Epidermal melanocyte (primary cell): Measurements from ENCODE around the gene TEAD1.
"Not testable (repeated sequence)": the region's sequence is repeated elsewhere in the genome, so short reads cannot be mapped to it uniquely, and the experiment has no call there.

Experiments used
- DNase-seq: peaks from one replicate; pipeline ENCODE4 v3.0.0; 2011; ENCODE audit warnings: low spot score; ENCODE audit not compliant: insufficient read length

The TEAD1 gene

DNA sequence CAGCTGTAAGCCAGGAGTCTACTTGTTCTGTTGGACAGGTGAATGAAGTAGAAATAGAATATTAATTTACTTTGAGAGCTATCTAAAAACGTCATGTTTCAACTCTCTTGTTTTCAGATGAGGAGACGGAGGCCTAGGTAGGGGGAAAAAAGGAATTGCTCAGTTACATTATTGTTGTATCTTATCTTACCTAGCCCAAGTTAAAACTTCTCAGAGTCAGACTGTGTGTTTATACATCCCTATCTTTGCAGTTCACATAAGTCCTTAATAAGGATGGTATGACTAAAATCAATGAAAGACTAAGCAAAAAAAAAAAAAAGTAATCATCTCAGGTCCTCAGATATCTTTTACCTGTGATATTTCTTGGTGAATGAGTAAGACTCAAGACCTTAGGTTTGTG lies 62.8 kb downstream of the TEAD1 start:
- DNase-seq, result no peak

DNA sequence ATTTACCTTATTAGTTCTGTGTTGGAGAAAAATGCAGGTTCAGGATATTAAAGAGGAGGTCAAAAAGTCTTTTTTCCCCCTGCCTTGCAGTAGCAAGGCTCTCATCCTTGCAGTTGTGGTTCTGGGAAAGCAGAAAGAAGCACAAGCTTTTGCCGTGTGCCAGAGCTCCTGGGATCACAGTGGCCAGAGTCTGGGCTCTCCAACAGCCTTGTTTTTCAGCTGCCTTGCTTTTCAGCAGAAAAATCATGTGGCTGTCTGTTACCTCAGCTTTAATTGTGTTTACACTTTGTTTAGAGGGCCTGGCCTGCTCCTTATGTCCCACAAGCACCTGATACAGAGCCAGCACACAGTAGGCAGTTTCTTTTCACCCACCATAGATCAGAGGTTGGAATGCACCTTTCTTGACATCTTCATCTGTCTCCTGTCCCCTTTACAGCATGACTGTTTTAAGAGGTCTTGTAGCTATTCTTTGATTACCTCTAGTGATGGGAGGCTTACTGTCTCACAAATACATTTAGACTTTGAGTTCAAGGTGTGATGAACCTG lies 67.5 kb downstream of the TEAD1 start:
- no peak for DNase-seq

- no peak for DNase-seq
These were observed 69.7 kb downstream of the TEAD1 start for GRCh38 chr11:12743834-12744449.

GRCh38 chr11:12744826-12745502 lies 70.7 kb downstream of the TEAD1 start:
- no peak for DNase-seq

DNA sequence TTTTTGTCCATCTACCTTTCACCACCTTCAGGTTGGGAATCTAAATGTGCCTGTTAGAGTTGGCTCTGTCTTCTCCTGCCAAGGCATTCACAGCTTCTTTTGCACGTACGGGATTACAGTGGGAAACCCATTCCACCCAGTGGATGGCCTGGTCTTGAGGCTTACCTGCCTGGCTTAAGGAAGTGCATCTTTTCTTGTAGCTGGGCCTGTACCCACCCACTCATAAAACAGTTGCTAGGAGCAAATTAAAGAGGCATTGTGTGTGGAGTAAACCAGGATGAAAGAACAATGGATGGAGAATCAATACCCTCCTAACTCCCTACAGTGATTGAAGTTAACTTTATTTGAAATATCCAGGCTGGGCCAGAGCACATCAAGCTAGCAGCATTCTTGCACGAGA lies 71.6 kb downstream of the TEAD1 start:
- no peak for DNase-seq

DNA sequence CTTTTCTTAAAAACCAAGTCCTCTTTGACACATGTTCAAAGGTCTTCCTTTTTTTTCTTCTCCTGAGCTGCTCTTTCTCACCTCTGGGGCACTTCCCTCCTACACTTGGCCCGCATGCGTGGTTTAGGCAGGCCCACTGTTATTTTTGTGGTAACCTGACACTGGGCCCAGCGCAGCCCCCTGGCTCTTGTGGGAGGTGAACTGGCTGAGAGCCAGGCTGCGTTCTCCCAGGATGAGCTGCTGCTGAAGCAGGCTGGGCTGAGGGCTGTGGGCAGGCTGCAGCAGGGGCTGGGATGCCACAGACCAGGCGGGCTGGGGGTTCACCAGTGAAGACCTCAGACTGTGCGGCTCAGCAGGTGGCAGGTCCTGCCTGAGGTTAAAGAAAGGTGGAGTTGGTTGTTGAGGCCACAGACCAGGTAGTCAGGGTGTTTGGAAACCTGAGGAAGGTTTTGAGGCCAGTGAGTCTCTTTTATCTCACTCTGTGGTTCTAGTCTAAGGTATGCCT lies 72.4 kb downstream of the TEAD1 start:
- no peak for DNase-seq

- DNase-seq, result no peak
These were observed 74.3 kb downstream of the TEAD1 start for GRCh38 chr11:12748561-12748960.

DNA sequence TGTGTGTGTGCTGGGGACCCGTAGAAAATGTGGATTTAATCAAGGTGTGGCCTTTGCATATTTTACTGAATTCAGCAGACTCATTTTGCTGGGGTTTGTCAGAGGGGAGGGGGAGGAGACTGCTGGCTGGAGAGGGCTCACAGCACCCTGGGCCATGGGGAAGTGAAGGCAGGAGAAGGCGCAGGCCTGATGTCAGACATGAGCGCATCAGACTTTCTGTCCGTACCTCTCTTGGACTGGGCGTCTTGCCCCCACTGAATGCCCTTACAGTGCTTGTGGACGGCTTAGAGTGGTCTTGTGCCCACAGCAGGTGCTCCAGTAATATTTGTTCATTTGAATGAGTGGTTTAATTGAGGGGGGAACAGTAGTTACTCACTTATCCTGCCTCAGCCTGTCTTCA lies 75.2 kb downstream of the TEAD1 start:
- no peak for DNase-seq

DNA sequence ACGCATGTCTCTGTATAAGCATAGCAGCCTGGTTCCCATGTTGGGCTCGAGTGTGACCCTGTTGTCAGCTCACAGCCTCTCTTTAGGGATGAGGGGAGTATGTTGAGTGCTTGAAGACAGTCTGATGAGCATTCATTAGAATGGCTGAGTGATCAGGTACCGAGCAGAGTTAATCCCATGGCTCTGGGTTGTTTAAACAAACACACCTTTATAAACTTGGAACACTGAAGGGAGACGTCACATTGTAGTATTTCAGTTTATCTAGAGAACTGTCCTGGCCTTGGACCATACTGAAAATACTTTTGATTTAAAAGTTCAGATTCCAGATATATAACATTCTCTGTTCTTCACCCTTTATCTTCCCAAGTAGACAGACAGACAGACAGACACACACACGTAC lies 76.0 kb downstream of the TEAD1 start:
- no peak for DNase-seq

DNA sequence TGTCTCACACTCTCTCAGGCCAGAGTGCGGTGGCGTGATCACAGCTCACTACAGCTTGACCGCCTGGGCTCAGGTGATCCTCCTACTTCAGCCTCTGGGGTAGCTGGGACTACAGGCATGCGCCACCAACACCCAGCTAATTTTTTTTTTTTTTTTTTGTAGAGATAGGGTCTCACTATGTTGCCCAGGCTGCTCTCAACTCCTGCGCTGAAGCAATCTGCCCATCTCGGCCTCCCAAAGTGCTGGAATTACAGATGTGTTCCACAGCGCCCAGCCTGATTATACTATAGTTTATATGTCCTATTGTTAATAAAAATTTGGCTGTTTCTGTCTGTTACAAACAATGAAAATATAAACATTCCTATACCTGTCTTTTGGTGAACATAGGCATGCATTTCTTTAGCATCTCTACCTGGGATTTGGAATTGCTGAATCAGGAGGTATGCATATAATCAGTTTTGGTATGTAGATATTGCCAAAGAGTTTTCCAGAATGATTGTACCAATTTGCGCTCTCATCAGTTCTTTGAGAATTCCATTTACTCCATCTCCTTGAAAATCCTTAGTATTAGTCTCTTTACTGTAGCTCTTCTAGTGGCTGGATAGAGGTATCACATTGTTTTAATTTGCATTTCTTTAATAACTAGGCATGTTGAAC lies 78.8 kb downstream of the TEAD1 start:
- no peak for DNase-seq

- no peak for DNase-seq
These were observed 79.8 kb downstream of the TEAD1 start for GRCh38 chr11:12754021-12754420.

- no peak for DNase-seq
These were observed 80.5 kb downstream of the TEAD1 start for GRCh38 chr11:12754582-12755234.

GRCh38 chr11:12755510-12756453 lies 81.6 kb downstream of the TEAD1 start:
- DNase-seq, result no peak

GRCh38 chr11:12756454-12756806 lies 82.2 kb downstream of the TEAD1 start:
- DNase-seq, result no peak

DNA sequence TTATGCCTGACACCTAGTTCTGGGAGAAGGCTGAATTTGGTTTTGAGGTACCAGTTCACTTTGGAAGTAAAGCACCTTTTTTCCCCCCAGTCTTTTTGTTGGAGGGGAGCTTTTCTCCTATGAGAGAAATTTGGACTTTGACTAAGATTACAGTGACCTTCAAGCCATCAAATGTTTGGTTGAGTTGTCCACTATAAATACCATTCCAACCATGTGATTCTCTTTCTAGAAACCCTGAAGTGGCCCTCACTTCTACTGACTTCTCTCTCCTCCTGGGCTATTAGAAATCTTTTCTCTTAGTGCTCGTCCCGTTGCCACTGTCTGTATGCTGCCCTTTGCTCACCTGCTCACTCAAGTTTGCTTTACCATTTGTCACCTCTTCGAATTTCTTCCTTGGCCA lies 82.6 kb downstream of the TEAD1 start:
- DNase-seq, result no peak

GRCh38 chr11:12757416-12757815 lies 83.2 kb downstream of the TEAD1 start:
- DNase-seq, result no peak

GRCh38 chr11:12758117-12758516 lies 83.9 kb downstream of the TEAD1 start:
- not testable (repeated sequence) for DNase-seq

GRCh38 chr11:12761029-12761428 lies 86.8 kb downstream of the TEAD1 start:
- DNase-seq, result no peak

- DNase-seq, result no peak
These were observed 88.1 kb downstream of the TEAD1 start for GRCh38 chr11:12762278-12762677.

DNA sequence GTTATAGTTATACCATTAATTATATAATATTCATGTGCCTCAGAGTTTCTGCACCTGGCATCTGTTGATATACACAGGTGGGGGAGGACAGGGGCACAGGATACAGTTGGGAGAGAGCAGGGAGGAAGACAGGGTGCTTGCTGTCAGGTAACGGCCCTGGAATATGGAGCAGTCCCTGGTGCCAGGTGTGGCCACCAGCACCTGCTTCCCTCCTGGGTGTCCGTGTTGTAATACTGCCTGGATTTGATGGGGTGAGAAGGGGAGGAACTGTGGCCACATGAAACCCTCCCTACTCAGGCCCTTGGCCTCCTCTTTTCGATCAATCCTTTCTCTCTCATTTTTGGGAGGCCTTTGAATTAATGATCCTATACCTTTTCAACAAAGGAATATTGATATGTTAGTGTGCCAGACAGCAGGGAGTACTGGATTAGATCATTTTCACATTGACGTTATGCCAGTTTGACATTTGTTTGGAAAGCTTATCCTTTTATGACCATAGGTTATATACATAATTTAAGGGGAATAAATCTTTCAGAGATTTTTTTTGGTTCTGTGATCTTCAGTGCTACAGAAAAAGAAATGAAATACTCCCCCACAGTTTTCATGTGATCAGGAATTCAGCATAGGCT lies 88.6 kb downstream of the TEAD1 start:
- no peak for DNase-seq
